RWPE2 (cell line): Measurements from ENCODE around the gene EMILIN2.

ENCODE experiments used
- ATAC-seq: fragments of 200-7000 bp; cut with Tn5 transposase; 3 replicates; pipeline ENCODE4 v1.9.1; 2021; ENCODE audit warnings: low read depth
- DNase-seq: peaks from one replicate; pipeline ENCODE4 v3.0.0-alpha.2; 2020; ENCODE audit warnings: low spot score
- H3K27ac ChIP-seq: fragments of 450-650 bp; 2 replicates; pipeline ENCODE4 v1.5.1; 2017; ENCODE audit warnings: mild to moderate bottlenecking; ENCODE audit not compliant: poor library complexity, severe bottlenecking
- H3K27me3 ChIP-seq: fragments of 250-450 bp; sonication (Bioruptor Pico); 2 replicates; pipeline ENCODE4 v1.5.1; 2021; ENCODE audit warnings: mild to moderate bottlenecking, moderate library complexity; ENCODE audit not compliant: insufficient read depth, poor library complexity, severe bottlenecking
- H3K36me3 ChIP-seq: fragments of 250-450 bp; sonication (Bioruptor Pico); 2 replicates; pipeline ENCODE4 v1.5.1; 2020; ENCODE audit warnings: low read depth, mild to moderate bottlenecking, moderate library complexity
- H3K4me1 ChIP-seq: fragments of 250-450 bp; sonication (Bioruptor Pico); 2 replicates; pipeline ENCODE4 v1.5.1; 2021; ENCODE audit warnings: mild to moderate bottlenecking, moderate library complexity; ENCODE audit not compliant: insufficient read depth, poor library complexity, severe bottlenecking
- H3K4me3 ChIP-seq: fragments of 250-450 bp; sonication (Bioruptor Pico); 2 replicates; pipeline ENCODE4 v1.5.1; 2021; ENCODE audit warnings: mild to moderate bottlenecking, moderate library complexity; ENCODE audit not compliant: severe bottlenecking
- H3K9me3 ChIP-seq: fragments of 250-450 bp; sonication (Bioruptor Pico); 2 replicates; pipeline ENCODE4 v1.5.1; 2021; ENCODE audit warnings: mild to moderate bottlenecking, moderate library complexity; ENCODE audit not compliant: severe bottlenecking
- CTCF ChIP-seq: fragments of 450-650 bp; IDR thresholded peaks from one replicate; pipeline ENCODE4 v1.5.1; 2017; ENCODE audit warnings: mild to moderate bottlenecking, moderate library complexity; ENCODE audit not compliant: poor library complexity, severe bottlenecking

EMILIN2 gene

GRCh38 chr18:2916184-2916583 is 69.4 kb downstream of the EMILIN2 start:
- ATAC-seq (no peak), DNase-seq (no peak)
- H3K9me3 ChIP-seq: no peaks in the 10 kb centered on the region
- no peak for TF ChIP-seq CTCF
- H3K27me3 ChIP-seq: no peaks in the 10 kb centered on the region
- H3K36me3 ChIP-seq: 0 out of 2 replicates have a peak, but pooled peaks cover 3% of the 10 kb centered on the region
- no peak overlapping the region for H3K4me3 ChIP-seq
- H3K4me1 ChIP-seq: no peaks in the 10 kb centered on the region
- no peak overlapping the region for H3K27ac ChIP-seq

- no peak overlapping the region for H3K27ac ChIP-seq
- no peak for DNase-seq
- H3K4me1 ChIP-seq: no peaks in the 10 kb centered on the region
- no peaks in the 10 kb centered on the region for H3K9me3 ChIP-seq
- no peaks in the 10 kb centered on the region for H3K27me3 ChIP-seq
- no peak overlapping the region for H3K4me3 ChIP-seq
- H3K36me3 ChIP-seq: peaks cover 8% of the 10 kb centered on the region
- TF ChIP-seq CTCF: no peak
- ATAC-seq: no peak
Measured at GRCh38 chr18:2917259-2918047, 70.6 kb downstream of the EMILIN2 start.

- TF ChIP-seq CTCF: no peak
- DNase-seq (no peak), ATAC-seq (no peak)
- Histone ChIP-seq H3K4me3 (no peak overlapping the region), H3K27ac (no peak overlapping the region), H3K36me3 (peaks cover 19% of the 10 kb centered on the region), H3K27me3 (no peaks in the 10 kb centered on the region), H3K9me3 (no peaks in the 10 kb centered on the region), H3K4me1 (no peaks in the 10 kb centered on the region)
Measured at GRCh38 chr18:2918761-2919550, 72.2 kb downstream of the EMILIN2 start.

- H3K9me3 ChIP-seq: no peaks in the 10 kb centered on the region
- H3K36me3 ChIP-seq: peaks cover 16% of the 10 kb centered on the region
- H3K4me3 ChIP-seq: no peak overlapping the region
- no peaks in the 10 kb centered on the region for H3K4me1 ChIP-seq
- TF ChIP-seq CTCF: no peak
- H3K27me3 ChIP-seq: no peaks in the 10 kb centered on the region
- ATAC-seq (no peak), DNase-seq (no peak)
- H3K27ac ChIP-seq: no peak overlapping the region
Measured at GRCh38 chr18:2919600-2919999, 72.8 kb downstream of the EMILIN2 start.
